Ovary (tissue), 3 donors: ENCODE measurements around the gene SH3RF3.

ENCODE experiments used
- EP300 ChIP-seq: sonication (generic); formaldehyde crosslinking; IDR thresholded peaks from one replicate; pipeline ENCODE4 v1.6.1; 2017; ENCODE audit warnings: antibody characterized with exemption
- POLR2A ChIP-seq: fragments of 450-650 bp; IDR thresholded peaks from one replicate; pipeline ENCODE4 v1.6.1; 2017; ENCODE audit warnings: antibody characterized with exemption, mild to moderate bottlenecking, moderate library complexity
- TF ChIP-seq, protein P1 (sequence below), 3 donors: fragments of 450-650 bp in 2 of 3; fragments of 200-600 bp in 1 of 3; IDR thresholded peaks; one replicate each; pipeline versions ENCODE4 v1.5.1 to v1.8.0; 2016 to 2022; ENCODE audit warnings: antibody characterized with exemption in 3 of 3, mild to moderate bottlenecking in 1 of 3
- donor health status: DM: no; HTN: no; CAD: no.

GRCh38 chr2:109320195-109320922, 191.4 kb downstream of the SH3RF3 start:
- TF ChIP-seq, protein P1, sequence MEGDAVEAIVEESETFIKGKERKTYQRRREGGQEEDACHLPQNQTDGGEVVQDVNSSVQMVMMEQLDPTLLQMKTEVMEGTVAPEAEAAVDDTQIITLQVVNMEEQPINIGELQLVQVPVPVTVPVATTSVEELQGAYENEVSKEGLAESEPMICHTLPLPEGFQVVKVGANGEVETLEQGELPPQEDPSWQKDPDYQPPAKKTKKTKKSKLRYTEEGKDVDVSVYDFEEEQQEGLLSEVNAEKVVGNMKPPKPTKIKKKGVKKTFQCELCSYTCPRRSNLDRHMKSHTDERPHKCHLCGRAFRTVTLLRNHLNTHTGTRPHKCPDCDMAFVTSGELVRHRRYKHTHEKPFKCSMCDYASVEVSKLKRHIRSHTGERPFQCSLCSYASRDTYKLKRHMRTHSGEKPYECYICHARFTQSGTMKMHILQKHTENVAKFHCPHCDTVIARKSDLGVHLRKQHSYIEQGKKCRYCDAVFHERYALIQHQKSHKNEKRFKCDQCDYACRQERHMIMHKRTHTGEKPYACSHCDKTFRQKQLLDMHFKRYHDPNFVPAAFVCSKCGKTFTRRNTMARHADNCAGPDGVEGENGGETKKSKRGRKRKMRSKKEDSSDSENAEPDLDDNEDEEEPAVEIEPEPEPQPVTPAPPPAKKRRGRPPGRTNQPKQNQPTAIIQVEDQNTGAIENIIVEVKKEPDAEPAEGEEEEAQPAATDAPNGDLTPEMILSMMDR (IDR thresholded peaks at IDR 0.05) = no peak
- TF ChIP-seq POLR2A (no peak), EP300 (no peak)
